ENCODE data around the gene PALLD.

DNA sequence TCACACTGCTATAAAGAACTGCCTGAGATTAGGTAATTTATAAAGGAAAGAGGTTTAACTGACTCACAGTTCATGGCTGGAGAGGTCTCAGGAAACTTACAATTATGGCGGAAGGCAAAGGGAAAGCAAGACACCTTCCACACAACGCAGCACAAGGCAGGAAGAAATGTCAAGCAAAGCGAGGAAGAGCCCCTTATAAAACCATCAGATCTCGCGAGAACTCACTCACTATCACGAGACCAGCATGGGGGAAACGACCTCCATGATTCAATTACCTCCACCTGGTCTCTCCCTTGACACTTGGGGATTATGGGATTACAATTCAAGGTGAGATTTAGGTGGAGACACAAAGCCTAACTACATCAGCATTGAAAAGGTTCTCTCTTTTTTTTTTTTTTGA lies 39.6 kb downstream of the PALLD start:
- TF ChIP-seq TAF1 (IDR thresholded peaks at IDR 0.05; ENCODE audit: low read depth, low read length) (no peak), POLR2A (IDR thresholded peaks at IDR 0.05; ENCODE audit: low read depth, low read length) (no peak), SPI1 (IDR thresholded peaks at IDR 0.05; ENCODE audit: low read depth, low read length) (no peak), POLR2AphosphoS5 (IDR thresholded peaks at IDR 0.05; ENCODE audit: low read depth, low read length) (no peak)

Measured in GM12891 (cell line).